Measurements from ENCODE around the gene DCLK1.

The DCLK1 gene

DNA sequence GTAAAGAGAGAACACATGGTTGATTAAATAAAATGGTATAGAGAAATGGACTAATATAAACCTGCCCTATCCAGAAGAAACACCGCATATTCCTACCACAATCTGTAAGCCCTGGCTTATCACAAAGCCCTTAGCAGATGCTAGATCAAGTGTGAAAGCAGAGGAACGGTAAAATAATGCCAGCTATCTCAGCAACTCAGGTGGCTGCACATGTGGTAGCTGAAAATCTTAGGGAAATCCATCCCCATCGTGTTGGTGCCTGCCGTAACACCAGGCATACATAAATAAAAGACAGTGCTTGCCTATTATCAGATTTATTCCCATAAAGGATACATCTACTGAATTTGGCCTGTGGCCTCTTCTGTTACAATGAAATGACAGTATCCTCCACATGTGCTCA lies 350.6 kb downstream of the DCLK1 start:
- DNase-seq = peak; percentile 9 to 66

DNA sequence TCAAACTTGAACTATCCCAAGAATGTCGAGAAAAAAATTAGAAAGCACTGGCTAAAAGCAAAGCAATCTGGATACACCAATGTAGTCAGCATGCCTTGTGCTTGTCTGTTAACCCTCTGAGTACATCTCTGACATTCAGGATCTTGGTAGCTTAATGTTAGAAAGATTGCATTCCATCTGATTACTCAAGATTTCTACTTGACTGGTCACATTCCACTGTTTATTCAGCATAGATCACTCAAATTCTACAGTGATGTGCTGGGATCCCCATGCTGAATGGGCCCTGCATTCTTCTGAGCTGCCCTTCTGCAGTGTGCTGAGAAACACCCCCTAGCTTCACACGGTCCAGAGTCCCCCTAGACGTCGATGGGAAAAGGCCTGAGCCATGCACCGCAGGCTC lies 359.3 kb downstream of the DCLK1 start:
- no peak for DNase-seq

DNA sequence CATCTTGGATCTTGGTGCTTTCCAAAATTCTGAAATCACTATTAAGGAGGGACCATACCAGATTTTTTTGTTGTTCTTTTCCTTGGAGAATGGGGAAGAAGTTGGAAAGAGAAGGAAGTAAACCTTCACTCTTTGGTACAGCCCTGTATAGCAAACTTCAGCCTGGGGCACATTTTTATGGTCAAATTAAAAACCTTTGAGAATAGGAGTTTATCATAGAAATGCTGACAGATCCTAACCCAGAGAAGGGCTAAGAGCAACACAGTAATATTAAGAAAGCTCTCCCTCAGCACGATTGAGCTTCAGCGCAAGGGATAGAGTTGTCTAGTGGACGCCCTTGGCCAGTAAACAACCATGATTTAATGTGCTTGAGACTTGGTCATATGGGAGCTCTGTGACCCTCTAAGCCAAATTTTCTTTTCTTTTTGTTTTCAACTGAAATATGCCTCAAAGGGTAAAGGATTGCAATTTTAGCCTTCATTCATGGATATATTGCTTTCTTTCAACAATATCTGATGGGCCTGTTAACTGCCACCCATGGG lies 360.4 kb downstream of the DCLK1 start:
- DNase-seq = no peak

DNA sequence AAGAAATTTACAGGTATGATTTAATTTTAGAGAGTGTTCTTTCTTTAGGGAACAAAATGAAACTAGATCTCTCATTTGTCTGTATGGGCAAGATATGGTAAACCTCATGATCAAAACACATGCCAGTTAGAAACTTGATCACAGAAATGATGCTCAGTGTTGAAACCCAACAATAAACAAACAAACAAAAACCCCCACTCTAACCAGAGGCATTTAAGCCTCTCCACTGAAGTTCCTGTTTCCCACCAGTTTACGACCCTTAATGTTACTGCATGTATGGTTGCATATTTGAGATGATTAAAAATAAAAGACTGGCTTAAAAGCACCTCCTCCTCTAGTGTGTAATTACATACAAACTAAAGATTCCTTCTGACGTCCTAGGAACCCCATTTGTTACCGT lies 361.4 kb downstream of the DCLK1 start:
- no peak for DNase-seq

DNA sequence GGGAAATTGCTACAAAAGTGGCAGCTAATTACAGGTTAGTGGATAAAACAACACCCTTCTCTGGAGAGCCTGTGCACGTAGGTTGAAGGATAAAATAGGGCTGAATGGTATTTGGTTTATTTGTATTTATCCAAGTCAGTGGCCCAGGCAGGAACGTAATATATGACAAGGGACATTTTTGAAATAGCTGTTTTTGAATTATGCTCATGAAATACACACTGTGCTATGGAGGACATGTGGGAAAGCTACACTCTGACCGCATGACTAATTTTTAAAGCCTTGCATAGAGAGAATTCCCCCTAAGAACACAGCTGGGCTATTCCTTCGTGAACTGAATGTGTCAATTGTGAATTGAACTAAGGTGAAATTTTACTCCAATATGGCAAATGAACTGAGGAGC lies 362.6 kb downstream of the DCLK1 start:
- DNase-seq = peak; percentile 8 to 53

DNA sequence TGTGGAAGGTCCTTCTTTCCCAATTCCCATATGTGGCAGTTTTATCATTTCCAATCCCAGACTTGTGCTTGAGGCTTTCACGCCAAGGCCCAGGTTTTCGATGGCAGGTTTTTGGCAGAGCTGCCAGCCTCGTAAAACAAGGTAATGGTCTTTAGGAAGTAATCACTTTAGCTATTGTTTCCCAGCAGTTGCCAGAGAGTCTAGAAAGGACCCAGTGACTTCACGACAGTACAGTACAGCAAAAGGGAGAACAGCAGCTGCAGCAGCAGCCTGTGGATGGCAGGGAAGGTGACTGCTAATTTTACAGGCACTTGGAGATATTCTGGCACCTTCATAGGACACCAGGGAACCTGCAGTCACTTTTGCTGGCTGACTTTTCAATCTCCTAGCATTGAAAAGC lies 363.1 kb downstream of the DCLK1 start:
- DNase-seq = peak; percentile 88 to 91

DNA sequence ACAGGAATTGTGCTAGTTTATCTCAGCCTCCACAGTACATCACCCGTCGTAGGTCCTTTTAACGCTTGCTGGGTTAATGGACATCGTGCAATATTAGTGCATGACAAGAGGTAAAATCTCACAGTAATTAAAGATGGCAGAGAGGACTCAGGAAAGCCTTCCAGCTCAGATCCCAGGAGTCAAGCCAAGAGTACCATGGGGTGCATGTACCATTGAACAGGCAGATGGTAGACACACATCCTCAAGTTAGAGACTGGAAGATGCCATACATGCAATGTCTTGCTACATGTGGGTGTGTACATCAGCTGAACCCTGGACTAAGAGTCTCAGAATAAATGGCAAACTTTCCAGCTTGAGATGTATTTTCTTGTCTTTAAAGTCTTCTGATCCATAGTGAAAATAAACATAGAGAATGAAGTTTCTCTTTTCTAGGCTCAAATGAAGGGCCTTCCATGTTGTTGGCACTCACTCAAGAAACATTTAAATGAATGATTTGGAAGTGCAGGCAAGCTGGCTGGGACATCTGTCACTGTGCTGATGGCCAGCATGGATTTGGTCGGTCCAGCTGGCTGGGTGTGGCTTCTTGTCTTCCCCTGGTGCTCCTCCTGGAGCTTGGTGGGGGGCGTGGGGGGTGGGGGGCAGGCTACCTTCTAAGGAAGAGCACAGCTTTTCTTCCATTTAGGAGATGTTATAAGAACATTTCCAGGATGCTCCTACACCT lies 363.8 kb downstream of the DCLK1 start:
- DNase-seq = peak; percentile 86 to 95

DNA sequence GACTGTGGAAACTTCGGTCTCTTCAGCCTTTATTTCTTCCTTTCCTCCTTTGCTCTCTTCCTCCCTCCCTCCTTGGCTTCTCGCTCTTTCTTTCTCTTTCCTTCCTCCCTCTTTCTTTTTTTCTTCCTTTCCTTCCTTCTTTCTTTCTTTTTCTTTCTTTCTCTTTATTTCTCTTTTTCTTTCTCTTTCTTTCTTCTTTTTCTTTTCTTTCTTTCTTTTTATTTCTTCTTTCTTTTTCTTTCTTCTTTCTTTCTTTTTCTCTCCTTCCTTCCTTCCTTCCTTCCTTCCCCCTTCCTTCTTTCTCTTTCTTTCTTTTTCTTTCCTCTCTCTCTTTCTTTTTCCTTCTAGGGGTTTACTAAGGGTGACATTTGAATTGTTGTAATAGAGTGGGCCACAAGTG lies 364.5 kb downstream of the DCLK1 start:
- DNase-seq = no peak

DNA sequence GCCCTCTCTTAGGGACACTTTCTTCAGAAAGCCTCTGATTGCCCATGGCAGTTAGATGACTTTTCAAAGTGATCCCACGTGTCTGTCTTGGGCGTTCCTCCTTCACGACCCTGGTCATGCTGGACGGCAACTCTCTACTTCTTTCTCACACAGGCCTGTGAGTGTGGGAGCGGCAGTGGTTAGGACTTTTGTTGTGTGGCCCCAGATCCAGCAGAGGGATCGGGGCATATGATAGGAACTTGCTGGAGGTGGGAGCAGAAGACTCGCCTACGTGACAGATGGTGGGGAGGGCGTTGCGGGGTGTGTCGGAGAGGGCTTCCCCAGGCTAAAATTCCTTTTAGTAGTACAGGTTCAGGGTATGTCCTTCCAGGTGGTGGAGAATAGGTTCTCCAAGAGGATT lies 365.2 kb downstream of the DCLK1 start:
- peak in 1 of 2 experiments; percentile 45 for DNase-seq

DNA sequence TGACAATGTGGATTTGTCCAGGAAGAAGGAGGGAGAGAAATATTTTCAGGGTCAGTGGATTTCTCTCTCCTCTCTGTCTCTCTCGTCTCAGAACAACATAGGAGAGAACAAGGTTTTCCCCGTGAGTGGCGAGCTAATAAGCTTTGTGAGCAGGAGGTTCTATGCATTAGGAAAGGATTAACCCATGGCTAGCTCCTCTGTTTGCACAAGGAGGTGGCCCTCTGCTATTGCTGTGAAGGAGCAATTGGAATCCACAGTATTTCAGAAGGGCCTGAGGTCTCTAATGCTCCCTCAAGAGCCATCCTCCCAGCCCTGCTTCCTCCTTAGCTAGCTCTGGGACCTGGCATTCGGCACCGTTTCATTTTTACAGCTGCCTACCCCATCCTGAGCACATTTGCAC lies 365.8 kb downstream of the DCLK1 start:
- peak; percentile 64 to 81 for DNase-seq

DNA sequence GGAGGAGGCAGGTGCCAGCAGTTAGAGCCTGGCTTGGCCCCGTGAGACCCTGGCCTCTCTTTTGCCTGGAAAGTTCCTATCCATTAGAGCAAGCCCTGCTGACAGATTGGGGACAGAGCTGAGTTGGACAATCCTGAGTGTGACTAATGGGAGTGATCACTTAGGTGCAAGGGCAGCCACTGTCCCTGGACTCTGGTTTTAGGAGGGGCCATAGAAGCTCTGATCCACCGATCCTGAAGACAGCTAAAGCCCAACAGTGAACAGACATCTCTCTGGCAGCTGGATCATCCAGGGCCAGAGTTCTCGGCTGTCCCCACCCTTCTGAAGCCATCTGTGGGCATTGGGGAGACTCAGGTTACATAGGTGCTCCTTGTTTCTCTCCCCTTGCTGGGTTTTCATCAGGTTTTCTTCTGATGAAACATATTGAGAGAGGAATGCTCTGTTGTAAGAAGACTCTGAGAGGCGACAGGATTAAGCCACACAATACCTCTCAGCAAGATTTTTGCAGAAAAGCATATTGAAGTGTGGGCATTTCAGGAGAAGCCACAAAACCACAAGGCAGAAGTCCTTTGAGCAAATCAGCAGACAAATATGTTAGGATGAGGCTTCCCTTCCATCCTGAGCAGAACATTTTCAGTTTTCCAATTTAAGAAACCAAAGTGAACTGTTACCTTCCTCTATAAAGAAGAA lies 366.7 kb downstream of the DCLK1 start:
- DNase-seq = peak; percentile 67 to 81

DNA sequence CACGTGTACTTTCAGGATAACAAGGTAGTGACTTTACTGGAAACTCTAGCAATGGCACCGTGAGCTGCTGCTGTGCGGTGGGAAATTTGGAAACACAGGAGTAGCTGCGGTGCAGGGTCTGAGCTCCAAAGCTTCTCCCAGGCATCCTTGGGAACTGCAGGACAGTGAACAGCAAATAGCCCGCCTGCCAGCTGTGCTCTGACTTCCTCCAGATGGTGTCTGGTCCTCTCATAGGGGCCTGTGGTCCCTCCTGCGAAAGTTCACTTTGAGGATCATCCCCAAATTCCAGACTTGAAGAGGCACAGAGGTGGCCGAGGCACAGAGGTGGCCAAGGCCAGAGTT lies 367.4 kb downstream of the DCLK1 start:
- peak; percentile 51 to 74 for DNase-seq

DNA sequence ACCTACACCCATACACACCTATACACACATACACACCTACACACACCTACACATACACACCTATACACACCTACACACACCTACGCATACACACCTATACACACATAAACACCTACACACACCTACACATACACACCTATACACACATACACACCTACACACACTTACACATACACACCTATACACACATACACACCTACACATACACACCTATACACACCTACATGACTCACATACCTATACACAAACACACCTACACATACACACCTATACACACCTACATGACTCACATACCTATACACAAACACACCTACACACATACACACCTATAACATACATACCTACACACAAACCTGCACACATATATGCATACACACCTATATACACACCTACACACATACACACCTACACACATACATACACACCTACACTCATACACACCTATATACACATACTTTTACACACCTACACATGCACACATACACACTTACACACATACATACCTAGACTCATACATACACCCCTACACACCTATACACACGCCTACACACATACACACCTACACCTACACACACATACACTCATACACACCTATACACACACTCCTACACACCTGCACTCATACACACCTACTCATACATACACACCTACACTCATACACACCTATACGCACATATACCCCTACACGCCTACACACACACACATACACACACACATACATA lies 368.0 kb downstream of the DCLK1 start:
- DNase-seq = no peak

DNA sequence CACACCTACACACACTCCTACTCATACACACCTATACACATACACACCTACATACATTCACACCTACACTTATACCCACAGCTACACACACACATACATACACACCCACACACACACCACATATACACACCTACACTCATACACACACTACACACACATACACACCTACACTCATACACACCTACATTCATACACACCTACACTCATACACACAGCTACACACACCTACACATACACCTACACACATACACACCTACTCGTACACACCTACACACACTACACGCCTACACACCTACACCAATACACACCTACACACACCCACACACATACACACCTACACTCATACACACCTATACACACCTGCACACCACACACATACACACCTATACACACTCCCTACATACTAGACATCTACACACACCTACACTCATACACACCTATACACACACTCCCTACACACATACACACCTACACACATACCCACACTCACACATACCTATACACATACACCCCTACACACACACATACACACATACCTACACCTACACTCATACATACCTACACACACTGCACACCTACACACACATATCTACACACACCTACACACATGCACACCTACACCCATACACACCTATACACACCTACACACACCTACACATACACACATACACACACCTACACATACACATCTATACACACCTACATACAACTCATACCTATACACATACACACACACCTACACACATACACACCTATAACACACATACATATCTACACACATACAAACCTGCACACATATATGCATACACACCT lies 369.5 kb downstream of the DCLK1 start:
- no peak for DNase-seq

DNA sequence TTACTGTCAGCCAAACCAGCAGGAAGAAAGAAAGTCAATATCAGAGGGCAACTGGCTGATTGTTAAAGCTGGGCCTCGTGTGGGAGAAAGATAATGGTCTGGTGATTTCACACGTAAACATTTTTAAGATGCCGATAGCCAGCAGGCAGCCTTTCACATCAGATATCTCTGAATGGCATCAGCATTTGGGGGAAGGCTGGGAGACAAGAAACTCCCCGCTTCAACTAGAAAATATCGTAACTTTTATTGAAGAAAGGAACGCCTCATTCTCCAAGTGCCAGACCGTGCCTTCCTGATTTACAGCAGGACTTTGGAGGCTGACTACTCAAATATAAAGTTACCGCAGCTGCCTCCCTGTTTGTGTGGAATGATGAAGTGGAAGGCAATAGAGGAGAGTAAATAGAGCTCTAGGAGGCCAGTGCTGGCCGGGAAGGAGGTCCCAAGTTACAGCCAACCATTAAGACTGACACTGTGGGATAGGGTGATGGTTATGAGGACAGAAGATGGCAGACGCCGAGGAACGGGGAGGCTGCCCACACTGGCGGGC lies 370.4 kb downstream of the DCLK1 start:
- no peak for DNase-seq

DNA sequence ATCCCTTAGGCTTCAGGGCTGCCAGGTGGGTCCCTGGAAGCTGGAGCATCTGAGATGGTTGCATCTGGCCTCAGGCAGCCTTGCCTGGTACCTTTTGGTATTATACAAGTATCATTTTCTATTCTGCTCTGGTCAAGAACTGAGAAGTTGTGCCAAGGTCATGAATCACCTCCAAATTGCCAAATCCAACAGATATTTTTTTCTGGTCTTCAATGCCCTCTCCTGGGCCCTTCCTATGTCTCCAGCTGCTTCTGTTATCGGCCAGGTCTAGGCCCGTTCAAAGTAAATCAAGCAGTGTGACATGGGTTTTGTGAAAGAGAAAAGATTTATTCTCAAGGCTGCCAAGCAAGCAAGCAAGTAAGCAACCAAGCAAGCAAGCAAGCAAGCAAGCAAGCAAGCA lies 383.6 kb downstream of the DCLK1 start:
- DNase-seq = no peak

DNA sequence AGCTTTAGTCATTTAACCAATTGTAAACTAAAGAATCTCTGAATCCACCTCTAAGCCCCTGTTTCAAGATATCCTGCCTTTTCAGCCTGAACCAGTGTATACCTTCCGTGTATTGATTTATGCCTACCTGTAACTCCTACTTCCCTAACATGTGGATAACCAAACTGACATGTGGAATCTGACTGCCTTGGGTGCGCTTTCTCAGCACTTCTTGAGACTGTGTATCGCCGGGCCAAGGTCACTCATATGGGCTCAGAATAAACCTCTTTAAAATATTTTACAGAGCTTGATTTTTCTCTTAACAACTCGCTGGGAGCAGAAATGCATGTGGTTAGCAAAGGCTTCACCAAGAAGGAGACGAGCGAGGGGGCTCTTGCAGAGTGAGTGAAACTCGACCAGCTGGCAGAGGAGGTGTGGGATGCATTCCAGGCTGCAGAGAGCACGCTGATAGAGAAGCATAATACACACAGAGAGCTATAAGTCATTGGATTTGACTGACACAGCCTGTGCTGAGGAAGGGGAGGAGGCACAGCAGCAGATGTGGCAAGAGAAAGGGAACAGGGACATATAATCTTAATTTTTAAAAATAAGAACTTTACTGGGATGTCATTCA lies 386.5 kb downstream of the DCLK1 start:
- DNase-seq = peak; percentile 32 to 81

DNA sequence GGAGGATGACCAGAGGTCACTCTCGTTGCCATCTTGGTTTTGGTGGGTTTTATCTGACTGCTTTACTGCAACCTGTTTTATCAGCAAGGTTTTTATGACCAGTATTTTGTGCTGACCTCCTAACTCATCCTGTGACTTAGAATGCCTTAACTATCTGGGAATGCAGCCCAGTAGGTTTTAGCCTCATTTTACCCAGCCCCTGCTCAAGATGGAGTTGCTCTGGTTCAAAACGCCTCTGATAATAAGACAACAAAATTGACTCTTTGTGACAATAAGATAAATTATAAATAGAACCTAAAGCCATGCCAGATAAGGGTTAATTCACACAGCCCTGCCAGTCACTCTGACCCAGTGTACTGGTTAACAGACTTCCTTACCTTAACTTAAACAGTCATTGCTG lies 387.0 kb downstream of the DCLK1 start:
- DNase-seq = no peak

DNA sequence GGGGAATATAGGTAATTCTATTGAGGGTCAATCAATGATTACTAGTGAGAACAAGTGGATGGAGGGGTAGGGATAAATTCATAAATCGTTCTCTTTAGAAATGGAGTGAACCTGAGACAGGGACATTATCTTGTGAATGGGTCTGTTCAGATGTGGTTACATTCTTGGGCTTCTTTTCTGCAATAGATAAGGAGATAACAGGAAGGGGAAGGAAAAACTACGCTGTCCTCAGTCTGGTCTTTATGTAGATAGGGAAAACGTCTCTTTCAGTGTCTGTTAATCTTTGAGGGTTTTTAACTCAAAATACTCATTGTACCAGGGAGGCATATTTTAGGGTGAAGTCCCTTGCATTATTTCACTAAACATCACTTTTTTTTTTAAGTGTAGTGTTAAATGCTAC lies 388.0 kb downstream of the DCLK1 start:
- no peak for DNase-seq

DNA sequence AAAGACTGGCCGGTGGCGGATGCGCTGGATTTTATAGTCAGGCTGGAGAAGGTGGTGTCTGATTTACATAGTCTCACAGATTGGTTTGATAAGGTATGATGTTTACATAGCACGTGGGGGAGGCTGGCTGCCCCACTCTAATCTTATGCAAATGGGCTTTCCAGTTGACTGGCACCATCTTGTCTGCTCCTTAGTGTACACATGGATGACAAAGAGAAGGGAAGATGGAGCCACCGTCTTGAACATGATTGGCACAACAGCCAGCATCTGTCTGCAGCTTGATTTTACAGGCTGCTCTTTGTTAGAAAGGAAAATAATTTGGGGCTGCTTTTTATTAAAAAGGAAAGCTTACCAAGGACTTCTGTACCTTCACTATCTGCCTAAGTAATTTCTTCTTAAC lies 389.5 kb downstream of the DCLK1 start:
- DNase-seq = no peak

DNA sequence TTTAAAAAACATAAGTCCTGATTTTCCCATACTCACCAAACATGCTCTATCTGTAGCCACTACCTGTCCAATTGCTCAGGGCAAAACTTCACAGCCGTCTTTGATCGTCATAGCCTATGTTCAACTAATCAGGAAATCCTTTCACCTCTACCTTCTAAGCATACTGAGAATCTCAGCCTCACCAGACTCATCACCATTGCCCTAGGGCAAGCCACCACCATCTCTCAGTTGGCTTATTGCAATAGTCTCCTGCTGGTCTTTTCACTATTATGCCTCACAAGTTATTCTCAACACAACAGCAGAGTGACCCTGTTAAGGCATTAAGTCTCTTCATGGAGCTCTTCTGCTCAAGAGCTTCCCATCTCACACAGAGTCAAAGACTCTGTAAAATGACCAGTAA lies 394.3 kb downstream of the DCLK1 start:
- DNase-seq = no peak

DNA sequence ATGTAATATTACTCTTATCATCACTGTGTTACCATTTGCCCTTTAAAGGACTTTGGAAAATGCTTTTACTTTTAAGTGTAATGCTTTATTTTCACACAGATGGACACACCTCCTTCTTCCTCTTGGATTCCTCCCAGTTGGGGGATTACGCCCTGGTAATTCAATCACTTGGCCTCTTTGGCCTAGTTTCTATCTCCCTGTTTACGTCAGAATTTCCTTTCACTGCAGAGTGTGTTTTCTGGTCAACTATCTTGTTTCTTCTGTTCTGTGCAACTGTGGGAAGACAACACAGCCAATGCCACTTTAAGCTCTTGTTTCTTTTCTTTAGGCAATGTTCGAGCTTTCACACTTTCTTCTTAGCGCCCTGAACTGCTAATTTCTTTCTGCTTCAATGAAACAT lies 397.4 kb downstream of the DCLK1 start:
- DNase-seq = no peak
